ENCODE data around the gene PTPN23. TPM values are rescaled to one million over a fixed set of nuclear protein-coding genes. Genes with fewer than 3 reads are reported as not detected.

Gene PTPN23
- total and polyA plus RNA-seq, 2 of the 13 experiments (the other 11 are each of a cell fraction or from before 2014, with no cell fraction given), result 2.3 to 3.7 TPM

DNA sequence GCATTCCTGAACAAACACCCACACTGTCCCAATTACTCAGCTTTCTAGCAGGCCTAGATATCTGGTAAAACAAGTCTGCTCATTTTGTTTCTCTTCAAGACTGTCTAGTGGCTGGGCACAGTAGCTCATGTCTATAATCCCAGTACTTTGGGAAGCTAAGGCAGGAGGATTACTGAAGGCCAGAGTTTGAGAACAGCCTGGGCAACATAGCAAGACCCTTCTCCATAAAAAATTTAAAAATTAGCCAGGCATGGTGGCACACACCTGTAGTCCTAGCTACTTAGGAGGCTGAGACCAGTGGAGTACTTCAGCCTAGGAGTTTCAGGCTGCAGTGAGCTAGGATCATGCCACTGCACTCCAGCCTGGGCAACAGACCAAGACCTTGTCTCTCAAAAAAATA lies 6.2 kb upstream of the PTPN23 start:
- no peak overlapping the region for H3K9ac ChIP-seq (ENCODE audit: insufficient read depth, low read depth, low read length)
- peaks cover 7% of the 10 kb centered on the region for H3K79me2 ChIP-seq (ENCODE audit: insufficient read depth, low read length)
- in situ Hi-C loops (cut with HindIII; ENCODE audit: extremely low pct_ligation_motif_present, low pct_unique_long_range_greater_than_20kb) (no loop called here), intact Hi-C loops (cut with micrococcal nuclease; ENCODE audit: unreplicated experiment) (no loop called here)
- H3K36me3 ChIP-seq (replicated peaks in 1 of 2; ENCODE audit: control insufficient read depth in 1 of 2, insufficient read depth in 2 of 2, low read length in 2 of 2), result no peaks in the 10 kb centered on the region
- TF ChIP-seq TFDP2 (CRISPR knock-in tag; IDR thresholded peaks at IDR 0.05), result no peak
- POLR2A ChIA-PET, result no interaction called here
- no peaks in the 10 kb centered on the region for H4K20me1 ChIP-seq (ENCODE audit: insufficient read depth, low read length)
- H3K27me3 ChIP-seq (ENCODE audit: control insufficient read depth in 1 of 2, insufficient read depth in 2 of 2, low read length in 2 of 2), result peaks cover 0 to under 1% of the 10 kb centered on the region in 2 experiments; a peak in 2 of 5 replicates
- no peak overlapping the region for H3K4me3 ChIP-seq (replicated peaks in 1 of 3; ENCODE audit: insufficient read depth in 1 of 3, low read depth in 2 of 3, low read length in 3 of 3)
- H3K4me2 ChIP-seq (ENCODE audit: low read depth, low read length), result no peak overlapping the region
- ATAC-seq (no peak), FAIRE-seq (no peak), DNase-seq (ENCODE audit: low spot score) (no peak)
- CTCF ChIA-PET (ENCODE audit: low intra/inter-chr PET ratio, low total read pairs), result no interaction called here
- BruUV-seq (replicated peaks), result no TSS peak
- H3K27ac ChIP-seq (ENCODE audit: extremely low read length, insufficient read depth, low read length), result no peak overlapping the region
- peaks cover 52% of the 10 kb centered on the region for H3K4me1 ChIP-seq (ENCODE audit: insufficient read depth, low read length)
- no peak overlapping the region for H2AFZ ChIP-seq (ENCODE audit: low read length)
- no peaks in the 10 kb centered on the region for H3K9me3 ChIP-seq (ENCODE audit: low read length)

DNA sequence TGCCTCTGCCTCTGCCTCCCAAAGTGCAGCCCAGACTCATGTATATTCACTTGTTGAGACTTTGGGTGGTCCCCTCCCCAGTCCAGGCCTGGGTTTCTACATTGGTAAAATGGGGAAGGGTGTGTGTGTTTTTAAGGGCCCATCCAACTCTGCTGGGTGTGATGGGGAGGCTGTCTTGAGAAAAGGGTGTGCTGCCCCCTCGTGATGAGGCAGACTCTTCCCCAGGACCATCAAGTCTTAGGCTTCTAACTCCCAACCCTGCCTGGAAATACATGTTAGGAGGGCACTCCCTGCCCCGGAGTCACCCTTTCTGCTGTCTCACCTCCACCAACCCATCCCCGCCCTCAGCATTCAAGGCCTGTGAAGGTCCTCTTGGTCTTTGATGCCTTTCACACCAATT lies 4.4 kb upstream of the PTPN23 start:
- intact Hi-C loops (cut with micrococcal nuclease; ENCODE audit: unreplicated experiment), result no loop called here

More for the DNA sequence above, 4.4 kb upstream of the PTPN23 start:
- Histone ChIP-seq H3K9ac (ENCODE audit: insufficient read depth, low read depth, low read length) (no peak overlapping the region), H3K27ac (ENCODE audit: extremely low read length, insufficient read depth, low read length) (no peak overlapping the region), H3K27me3 (ENCODE audit: control insufficient read depth in 1 of 2, insufficient read depth in 2 of 2, low read length in 2 of 2) (no peaks in the 10 kb centered on the region; a peak in 1 of 5 replicates), H3K4me3 (replicated peaks in 1 of 3; ENCODE audit: insufficient read depth in 1 of 3, low read depth in 2 of 3, low read length in 3 of 3) (no peak overlapping the region), H2AFZ (ENCODE audit: low read length) (no peak overlapping the region), H3K4me2 (ENCODE audit: low read depth, low read length) (no peak overlapping the region), H4K20me1 (ENCODE audit: insufficient read depth, low read length) (no peaks in the 10 kb centered on the region), H3K79me2 (ENCODE audit: insufficient read depth, low read length) (peaks cover 7% of the 10 kb centered on the region), H3K36me3 (replicated peaks in 1 of 2; ENCODE audit: control insufficient read depth in 1 of 2, insufficient read depth in 2 of 2, low read length in 2 of 2) (no peaks in the 10 kb centered on the region), H3K9me3 (ENCODE audit: low read length) (no peaks in the 10 kb centered on the region), H3K4me1 (ENCODE audit: insufficient read depth, low read length) (peaks cover 45% of the 10 kb centered on the region)
- DNase-seq (ENCODE audit: low spot score) (no peak), FAIRE-seq (no peak), ATAC-seq (no peak)
- no TSS peak for BruUV-seq (replicated peaks)
- WGBS (ENCODE audit: low lambda C conversion rate), result 71% methylated on average over 2 of the region's 3 CpGs
- TF ChIP-seq MEIS1 (CRISPR knock-in tag; IDR thresholded peaks at IDR 0.05; ENCODE audit: borderline replicate concordance) (no peak), ZNF501 (CRISPR knock-in tag; IDR thresholded peaks at IDR 0.05) (0 out of 2 replicates have a peak, but pooled peaks have one; percentile 11)
- CTCF ChIA-PET (ENCODE audit: low intra/inter-chr PET ratio, low total read pairs), result no interaction called here
- POLR2A ChIA-PET, result no interaction called here
- in situ Hi-C loops (cut with HindIII; ENCODE audit: extremely low pct_ligation_motif_present, low pct_unique_long_range_greater_than_20kb), result no loop called here

Data from HepG2 (cell line).